ENCODE measurements around the gene PNCK.

Gene PNCK

GRCh38 chrX:153670748-153671588 is 2.6 kb downstream of the PNCK start:
- no peak for TF ChIP-seq GATA3 (IDR thresholded peaks at IDR 0.05; ENCODE audit: low read depth, low read length)
- no peak for TF ChIP-seq GATA2 (IDR thresholded peaks at IDR 0.05; ENCODE audit: low read depth, low read length)

DNA sequence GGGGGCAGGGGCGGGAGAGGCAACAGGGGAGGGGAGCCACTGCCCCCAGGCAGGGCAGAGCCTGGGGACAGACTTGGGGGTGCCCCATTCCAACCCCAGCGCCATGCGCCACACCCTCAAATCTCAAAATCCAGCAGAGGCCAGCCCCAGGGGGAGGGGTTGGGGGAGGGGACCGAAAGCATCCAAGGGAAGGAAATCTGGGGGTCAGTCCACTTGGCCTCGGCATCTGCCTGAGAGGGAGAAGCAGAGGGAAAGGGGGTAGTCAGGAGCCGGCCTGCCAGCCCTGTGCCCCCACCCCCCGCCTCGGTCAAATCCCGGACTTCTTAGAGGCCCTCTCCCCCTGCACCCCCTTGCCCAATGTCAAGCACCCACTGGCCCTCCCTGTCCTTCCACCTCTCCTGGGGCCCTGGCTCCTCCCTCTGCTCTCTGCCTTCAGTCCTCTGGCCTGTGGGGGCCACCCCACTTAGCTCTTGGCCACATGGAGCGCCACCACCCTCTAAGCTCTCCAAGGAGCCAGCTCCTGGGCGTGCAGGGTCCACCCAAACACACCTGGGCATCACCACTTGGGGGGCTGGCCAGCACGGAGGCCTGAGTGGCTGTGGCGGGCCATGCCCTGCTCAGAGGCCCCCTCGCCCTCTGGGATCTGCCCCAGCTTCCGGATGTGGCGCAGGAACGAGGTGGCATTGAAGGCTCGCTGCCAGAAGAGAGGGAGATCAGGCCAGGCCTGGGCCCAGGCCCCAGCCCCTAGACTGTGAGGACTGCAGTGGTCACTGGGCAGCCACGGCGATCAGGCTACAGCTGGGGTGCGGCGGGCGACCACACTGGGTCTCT is 3.5 kb downstream of the PNCK start:
- TF ChIP-seq GATA2 (IDR thresholded peaks at IDR 0.05; ENCODE audit: low read depth, low read length) (no peak), GATA3 (IDR thresholded peaks at IDR 0.05; ENCODE audit: low read depth, low read length) (no peak)

DNA sequence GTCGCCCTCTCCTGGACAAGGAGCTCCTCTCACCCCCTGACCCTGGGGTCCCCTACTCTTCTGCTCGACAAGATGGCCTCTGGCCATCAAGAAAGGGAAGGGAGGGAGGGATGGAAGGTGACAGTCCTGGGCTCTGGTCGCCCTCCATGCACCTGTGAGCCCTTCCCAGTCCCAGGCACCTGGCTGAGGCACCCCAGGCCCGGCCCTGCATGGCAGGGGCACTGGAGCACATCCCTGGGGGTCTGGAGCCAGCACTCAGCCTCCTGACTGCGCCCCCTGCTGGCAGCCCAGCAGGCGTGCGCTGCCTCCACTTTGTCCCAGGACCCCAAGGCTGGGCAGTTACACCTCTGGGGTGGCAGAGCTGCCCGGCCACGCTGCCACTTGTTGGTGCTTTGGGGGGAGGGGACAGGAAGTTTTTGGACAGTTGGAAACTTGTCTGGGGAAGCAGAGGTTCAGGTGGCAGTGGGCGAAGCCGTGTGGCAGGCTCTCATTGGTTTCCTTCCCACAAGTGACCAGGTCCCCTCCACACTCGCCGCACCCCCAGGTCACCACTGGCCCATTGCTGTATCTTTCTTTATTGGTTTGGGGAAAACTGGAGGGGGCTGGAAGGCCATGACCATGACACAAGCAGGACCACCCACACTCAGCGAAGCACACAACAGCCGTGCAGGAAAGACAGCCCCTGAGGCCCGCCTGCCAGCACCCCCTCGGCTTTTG is 4.3 kb downstream of the PNCK start:
- TF ChIP-seq GATA2 (IDR thresholded peaks at IDR 0.05; ENCODE audit: low read depth, low read length), result no peak
- TF ChIP-seq GATA3 (IDR thresholded peaks at IDR 0.05; ENCODE audit: low read depth, low read length), result no peak

DNA sequence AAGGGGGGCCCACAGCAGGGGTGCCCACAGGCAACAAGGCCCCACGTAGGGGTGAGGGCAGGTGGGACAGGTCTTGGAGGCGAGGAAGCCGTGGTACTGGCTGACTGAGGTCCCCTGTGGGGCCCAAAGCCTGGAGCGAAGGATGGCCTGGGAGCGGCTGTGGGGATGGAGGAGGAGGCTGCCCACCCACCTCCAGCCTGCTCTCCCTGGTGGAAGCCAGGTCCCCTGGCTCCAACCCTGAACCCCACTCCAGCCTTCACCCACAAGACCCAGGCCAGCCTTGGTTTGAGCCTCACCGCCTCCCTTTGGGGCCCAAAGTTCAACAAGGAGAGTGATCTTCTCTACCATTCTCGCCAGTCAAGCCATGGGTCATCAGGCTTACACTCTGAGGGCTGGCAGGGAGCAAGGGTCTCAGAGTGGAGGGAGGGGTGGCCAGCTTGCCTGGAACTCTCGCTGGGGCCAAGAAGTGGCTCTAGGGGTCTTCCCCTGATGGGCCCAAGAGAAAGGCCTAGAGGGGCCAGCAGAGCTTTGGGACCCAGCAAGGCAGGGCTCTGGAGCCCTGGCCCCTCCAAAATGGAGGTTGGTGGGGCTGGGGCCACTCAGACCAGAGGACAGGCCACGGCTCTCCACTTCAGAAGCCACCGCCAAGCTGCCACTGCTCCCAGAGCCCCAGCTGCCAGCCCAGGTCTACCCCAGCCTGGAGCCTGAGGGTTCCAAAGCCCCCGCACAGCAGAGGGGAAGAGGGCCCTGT is 5.0 kb downstream of the PNCK start:
- no peak for TF ChIP-seq GATA3 (IDR thresholded peaks at IDR 0.05; ENCODE audit: low read depth, low read length)

- TF ChIP-seq GATA2 (IDR thresholded peaks at IDR 0.05; ENCODE audit: low read depth, low read length) (no peak), GATA3 (IDR thresholded peaks at IDR 0.05; ENCODE audit: low read depth, low read length) (no peak)
These were observed 5.6 kb downstream of the PNCK start for GRCh38 chrX:153667956-153668396.

GRCh38 chrX:153667281-153667955 is 6.2 kb downstream of the PNCK start:
- no peak for TF ChIP-seq GATA3 (IDR thresholded peaks at IDR 0.05; ENCODE audit: low read depth, low read length)

DNA sequence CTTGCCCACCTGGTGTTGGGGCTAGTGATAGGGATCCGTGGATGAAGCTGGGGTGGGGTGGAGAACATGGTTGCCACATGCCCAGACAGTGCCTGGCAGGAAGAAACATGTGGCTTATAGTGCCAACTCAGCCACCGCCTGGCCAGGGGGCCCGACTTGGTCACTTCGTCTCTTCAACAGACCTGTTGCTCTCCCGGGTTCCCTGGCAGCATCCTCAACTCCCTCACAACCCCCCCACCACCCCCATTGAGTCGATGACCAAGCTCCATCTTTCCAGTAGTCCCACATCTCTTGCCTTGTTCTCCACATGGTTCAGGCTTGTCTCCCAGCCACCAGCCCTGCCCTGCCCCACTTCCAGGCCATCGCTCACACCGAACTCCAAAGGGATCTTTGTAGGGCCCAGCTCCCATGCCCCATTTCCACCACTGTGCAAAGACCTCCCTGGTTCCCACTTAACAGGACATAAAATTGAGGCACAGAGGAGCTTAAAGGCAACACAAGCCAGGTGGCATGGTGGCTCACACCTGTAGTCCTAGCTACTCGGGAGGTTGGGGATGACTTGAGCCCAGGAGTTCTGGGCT is 7.8 kb downstream of the PNCK start:
- TF ChIP-seq GATA3 (IDR thresholded peaks at IDR 0.05; ENCODE audit: low read depth, low read length) (no peak), GATA2 (IDR thresholded peaks at IDR 0.05; ENCODE audit: low read depth, low read length) (no peak)

DNA sequence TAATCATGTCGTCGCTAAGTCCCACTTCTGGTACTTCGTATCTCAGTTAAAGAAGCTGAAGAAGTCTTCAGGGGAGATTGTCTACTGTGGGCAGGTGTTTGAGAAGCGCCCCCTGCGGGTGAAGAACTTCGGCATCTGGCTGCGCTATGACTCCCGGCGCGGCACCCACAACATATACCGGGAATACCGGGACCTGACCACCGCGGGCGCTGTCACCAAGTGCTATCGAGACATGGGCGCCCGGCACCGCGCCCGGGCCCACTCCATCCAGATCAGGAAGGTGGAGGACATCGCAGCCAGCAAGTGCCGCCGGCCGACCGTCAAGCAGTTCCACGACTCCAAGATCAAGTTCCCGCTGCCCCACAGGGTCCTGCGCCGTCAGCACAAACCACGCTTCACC is 11.3 kb downstream of the PNCK start:
- TF ChIP-seq GATA3 (IDR thresholded peaks at IDR 0.05; ENCODE audit: low read depth, low read length) (no peak), GATA2 (IDR thresholded peaks at IDR 0.05; ENCODE audit: low read depth, low read length) (no peak)

DNA sequence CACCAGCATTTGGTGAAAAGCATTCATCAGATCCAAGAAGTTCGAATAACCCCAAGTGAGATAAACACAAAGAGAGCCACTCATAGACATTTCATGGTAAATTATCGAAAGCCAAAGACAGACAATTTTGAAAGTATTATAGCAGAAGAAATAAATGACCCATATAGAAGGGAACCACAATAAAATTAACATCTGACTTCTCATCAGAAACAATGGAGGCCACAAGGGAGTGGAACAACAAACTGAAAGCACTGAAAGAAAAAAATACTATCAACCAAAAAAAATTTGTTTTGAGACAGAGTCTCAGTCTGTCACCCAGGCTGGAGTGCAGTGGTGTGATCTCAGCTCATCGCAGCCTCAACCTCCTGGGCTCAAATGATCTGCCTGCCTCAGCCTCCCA is 14.3 kb downstream of the PNCK start:
- TF ChIP-seq GATA2 (IDR thresholded peaks at IDR 0.05; ENCODE audit: low read depth, low read length) (no peak), GATA3 (IDR thresholded peaks at IDR 0.05; ENCODE audit: low read depth, low read length) (no peak)

DNA sequence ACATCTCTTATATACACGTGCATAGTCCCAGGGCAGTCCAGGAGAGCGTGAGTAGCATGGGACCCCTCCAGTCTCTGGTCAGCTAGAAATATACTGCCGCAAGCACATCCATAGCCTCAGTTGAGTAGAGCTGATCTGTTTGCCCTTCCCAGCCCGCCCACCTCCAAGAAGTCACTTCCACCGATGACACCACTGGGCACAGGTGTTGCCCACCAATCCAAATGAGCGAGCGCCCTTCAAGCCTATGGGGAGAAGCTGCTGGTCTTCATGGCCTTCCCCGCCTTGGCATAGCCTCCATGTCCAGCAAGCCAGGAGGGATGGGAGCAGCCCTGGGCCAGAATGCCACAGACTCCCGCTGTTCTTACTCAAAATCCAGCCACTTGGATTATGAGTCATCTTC is 16.5 kb downstream of the PNCK start:
- TF ChIP-seq GATA2 (IDR thresholded peaks at IDR 0.05; ENCODE audit: low read depth, low read length) (no peak), GATA3 (IDR thresholded peaks at IDR 0.05; ENCODE audit: low read depth, low read length) (no peak)

GRCh38 chrX:153653556-153653955 is 20.1 kb downstream of the PNCK start:
- no peak for TF ChIP-seq GATA2 (IDR thresholded peaks at IDR 0.05; ENCODE audit: low read depth, low read length)
- TF ChIP-seq GATA3 (IDR thresholded peaks at IDR 0.05; ENCODE audit: low read depth, low read length), result no peak

DNA sequence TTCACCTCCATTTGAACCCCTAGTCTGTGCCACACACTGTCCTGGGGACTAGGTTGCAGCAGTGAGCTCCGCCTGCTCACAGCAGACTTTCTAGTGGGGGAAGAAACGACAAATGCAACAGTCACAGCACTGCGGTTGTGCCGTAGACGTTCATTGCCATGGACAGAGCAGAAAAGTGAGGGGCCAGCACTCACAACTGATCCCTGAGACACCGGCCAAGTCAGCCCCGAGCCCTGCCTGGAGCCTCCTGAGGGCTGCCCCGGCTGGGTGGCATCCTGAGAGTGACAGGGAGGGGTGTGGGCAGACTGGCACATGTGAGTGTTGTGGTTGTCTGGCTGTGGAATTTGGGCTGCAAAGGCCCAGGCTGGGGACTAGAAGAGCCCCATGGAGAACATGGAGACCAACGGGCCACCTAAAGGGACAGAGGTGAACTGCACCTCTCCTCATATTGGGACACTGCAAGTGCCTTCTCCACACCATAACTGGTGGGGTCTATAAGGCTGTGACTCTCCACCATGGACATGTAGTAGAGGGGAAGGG is 22.0 kb downstream of the PNCK start:
- no peak for TF ChIP-seq GATA3 (IDR thresholded peaks at IDR 0.05; ENCODE audit: low read depth, low read length)
- no peak for TF ChIP-seq GATA2 (IDR thresholded peaks at IDR 0.05; ENCODE audit: low read depth, low read length)

- no peak for TF ChIP-seq GATA3 (IDR thresholded peaks at IDR 0.05; ENCODE audit: low read depth, low read length)
- TF ChIP-seq GATA2 (IDR thresholded peaks at IDR 0.05; ENCODE audit: low read depth, low read length), result no peak
These were observed 22.7 kb downstream of the PNCK start for GRCh38 chrX:153650959-153651358.

Measured in SH-SY5Y (cell line).